Femur (tissue), 1 donor: ENCODE results near the gene CCDC126.
A peak's percentile ranks its signal among the peaks of the same experiment; 100 is the strongest.
"Not testable (repeated sequence)": the region's sequence is repeated elsewhere in the genome, so short reads cannot be mapped to it uniquely, and the experiment has no call there.

Source experiments
- DNase-seq: peaks from one replicate; pipeline ENCODE4 v3.0.0-alpha.2; 2017

The CCDC126 gene

GRCh38 chr7:23597094-23598091 lies at the start of gene CCDC126:
TSS of gene CCDC126 (plus strand) at chr7:23597382. CDS start at chr7:23611316, 13,934 bp downstream.
- DNase-seq = peak; percentile 96

DNA sequence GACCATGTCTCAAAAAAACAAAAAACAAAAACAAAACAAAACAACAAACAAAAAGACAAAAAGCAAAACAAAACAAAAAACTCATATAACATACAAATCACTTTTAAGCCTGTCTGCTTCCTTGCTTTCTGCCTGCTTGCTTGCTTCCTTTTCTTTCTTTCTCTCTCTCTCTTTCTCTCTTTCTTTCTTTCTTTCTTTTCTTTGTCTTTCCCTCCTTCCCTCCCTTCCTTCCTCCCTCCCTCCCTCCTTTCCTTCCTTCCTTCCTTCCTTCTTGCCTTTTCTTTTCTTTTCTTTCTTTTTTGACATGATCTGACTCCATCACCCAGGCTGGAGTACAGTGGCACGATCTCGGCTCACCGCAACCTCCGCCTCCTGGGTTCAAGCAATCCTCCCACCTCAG lies 49.5 kb upstream of the CCDC126 start:
- DNase-seq = no peak

DNA sequence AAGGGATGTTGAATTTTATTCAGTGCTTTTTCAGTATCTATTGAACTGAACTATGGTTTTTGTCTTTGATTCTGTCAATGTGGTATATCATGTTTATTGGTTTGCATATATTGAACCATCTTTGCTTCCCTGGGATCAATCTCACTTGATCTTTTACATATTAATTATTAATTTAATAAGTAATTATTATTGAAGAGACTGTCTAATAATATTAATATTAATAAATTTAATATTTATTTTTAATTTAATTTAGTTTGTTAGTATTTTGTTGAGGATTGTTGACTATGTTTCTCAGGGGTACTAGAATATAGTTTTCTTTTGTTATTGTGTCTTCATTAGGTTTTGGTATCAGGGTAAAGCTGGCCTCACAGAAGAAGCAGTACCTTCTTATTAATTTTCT lies 38.9 kb upstream of the CCDC126 start:
- no peak for DNase-seq

- DNase-seq = peak; percentile 84
Measured at GRCh38 chr7:23570592-23571200, 26.5 kb upstream of the CCDC126 start.

DNA sequence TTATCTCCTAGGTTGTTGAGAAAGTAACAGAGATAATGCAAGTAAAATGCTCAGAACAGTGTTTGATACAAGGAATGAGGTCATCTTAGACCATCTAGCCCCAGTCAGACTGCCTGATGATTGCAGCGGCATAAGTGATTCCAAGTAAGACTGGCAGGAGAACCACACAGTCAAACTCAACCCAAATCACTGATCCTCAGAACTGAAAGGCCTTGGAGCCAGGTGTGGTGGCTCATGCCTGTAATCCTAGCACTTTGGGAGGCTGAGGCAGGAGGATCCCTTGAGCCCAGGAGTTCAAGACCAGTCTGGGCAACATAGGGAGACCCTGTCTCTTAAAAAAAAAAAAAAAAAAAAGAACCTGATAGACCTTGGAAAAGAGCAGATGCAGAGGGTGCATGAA lies 15.2 kb upstream of the CCDC126 start:
- not testable (repeated sequence) for DNase-seq

DNA sequence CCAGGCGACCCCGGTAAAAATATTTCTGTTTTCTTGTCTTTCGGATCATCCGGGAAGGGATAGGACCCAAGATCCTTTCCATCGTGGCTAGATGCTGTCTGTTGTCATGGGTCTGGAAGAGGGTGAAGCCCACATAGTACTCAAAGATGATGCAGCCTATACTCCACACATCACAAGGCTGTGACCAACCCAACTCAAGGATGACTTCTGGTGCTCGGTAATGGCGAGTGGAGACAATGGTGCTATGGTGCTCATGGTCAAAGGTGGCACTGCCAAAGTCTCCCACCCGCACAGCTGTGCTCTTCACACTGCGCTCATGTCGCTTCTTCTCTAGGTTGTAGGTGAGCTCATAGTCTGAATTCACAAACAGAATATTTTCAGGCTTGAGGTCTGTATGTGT lies 11.9 kb upstream of the CCDC126 start:
- DNase-seq = not testable (repeated sequence)

DNA sequence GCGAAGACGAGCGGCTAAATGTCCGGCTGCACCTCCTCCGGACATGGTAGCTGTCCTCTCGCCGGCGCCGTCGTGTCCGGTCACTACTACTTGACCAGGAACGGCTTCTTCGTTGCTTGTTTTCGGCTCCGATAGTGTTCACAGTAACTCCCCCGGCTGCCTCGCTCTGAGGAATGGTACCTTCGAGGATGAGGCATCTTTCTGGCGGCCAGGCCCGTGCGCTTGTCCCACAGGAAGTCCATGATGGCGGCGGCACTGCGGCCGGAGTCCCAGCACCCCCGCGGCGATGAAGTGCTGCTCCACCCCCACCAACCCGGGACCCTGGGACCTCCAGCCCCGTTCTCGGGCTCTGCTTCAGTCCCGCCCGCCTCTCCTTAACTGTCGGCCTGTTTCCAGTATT lies 11.0 kb upstream of the CCDC126 start:
- DNase-seq = no peak

GRCh38 chr7:23590529-23590928 lies 6.7 kb upstream of the CCDC126 start:
- DNase-seq = no peak

DNA sequence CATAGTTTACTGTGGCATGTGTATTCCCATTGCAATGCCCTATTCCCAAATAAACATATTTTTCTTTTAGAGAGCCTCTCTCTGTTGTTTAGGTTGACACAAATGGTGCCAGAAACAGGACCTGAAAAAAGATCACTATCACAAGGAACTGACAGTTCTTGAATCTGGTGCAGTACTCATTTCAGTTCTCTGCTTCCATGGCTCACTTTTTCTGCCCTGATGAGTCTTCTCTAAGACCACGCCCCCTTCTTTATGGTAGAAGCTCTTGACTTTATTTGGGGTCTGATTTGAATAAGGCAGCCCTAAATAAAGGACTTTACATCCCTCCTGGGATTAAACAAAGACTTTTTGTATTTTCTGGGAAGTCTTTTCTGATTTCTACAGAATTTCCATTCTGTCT lies 3.5 kb upstream of the CCDC126 start:
- no peak for DNase-seq

- DNase-seq = no peak
Measured at GRCh38 chr7:23594879-23595604, 2.1 kb upstream of the CCDC126 start.

GRCh38 chr7:23598296-23598695 lies 1.1 kb downstream of the CCDC126 start:
- no peak for DNase-seq

DNA sequence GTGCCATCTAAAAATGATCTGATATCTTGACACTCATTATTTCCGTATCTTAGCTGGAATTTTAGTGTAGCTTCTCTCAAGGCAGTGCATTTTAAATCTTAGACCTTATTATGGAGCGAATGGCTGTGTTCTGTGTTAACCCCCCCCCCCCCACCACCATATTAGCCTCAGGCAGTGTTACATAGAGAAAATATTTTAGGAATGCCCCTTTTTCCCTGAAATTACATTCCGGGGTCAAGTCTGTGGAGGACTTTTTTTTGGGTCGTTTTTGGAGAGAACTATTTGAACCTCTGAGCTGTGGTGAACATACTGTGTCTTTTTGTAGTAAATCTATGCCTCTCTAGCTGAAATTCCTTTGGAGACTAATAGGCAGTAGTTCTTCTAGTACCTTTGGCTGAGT lies 3.1 kb downstream of the CCDC126 start:
- no peak for DNase-seq

GRCh38 chr7:23603632-23604295 lies 6.6 kb downstream of the CCDC126 start:
- DNase-seq = no peak

- no peak for DNase-seq
Measured at GRCh38 chr7:23604296-23604640, 7.1 kb downstream of the CCDC126 start.

GRCh38 chr7:23607130-23607529 lies 9.9 kb downstream of the CCDC126 start:
- DNase-seq = no peak

DNA sequence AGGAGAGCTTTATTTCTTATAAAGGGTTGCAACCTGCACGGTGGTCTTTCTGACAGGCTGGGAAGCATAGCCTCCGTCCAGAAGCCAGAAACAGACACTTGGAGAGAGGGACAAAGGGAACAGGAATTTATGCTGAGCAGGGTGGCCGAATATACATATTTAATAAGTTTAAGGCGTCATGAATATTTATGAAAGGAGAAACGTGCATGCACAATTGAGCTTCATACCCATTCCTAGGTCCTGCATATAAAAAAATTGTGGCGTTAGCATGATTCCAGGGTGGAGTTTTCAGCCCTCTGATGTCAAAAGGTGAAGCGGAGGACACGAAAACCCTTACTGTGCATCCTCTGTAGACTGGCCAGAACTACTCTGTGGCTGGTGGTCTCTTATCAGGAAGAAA lies 10.7 kb downstream of the CCDC126 start:
- DNase-seq = no peak

DNA sequence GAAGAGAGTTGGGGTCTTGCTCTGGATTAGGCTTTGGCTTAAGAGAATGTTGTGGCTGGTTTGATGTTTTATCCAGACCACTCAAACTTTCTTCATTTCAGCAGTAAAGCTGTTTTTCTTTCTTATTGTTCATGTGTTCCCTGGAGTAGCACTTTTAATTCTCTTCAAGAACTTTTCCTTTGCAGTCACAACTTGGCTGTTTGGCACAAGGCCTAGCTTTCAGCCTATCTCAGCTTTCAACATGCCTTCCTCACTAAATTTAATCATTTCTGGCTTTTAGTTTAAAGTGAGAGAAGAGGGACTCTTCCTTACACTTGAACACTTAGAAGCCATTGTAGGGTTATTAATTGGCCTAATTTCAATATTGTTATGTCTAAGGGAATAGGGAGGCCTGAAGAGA lies 18.1 kb downstream of the CCDC126 start:
- DNase-seq = no peak

DNA sequence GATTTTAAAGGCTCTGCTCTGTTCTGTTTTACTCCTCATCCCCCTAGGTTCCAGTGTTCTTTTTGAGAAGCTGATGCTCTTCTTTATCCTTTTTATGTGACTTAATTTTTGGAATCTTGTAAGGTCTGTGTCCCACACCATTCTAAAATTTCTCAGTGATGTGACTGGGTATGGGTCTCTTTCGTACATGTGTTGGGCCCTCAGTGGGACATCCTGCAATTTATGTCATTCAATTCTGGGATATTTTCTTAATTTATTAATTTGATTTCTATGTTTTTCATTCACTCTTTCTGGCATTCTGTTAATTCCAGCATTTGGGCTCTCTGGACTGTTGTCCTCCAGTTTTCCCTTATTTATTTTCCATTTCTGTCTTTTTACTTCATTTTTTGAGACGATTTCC lies 19.4 kb downstream of the CCDC126 start:
- DNase-seq = no peak

DNA sequence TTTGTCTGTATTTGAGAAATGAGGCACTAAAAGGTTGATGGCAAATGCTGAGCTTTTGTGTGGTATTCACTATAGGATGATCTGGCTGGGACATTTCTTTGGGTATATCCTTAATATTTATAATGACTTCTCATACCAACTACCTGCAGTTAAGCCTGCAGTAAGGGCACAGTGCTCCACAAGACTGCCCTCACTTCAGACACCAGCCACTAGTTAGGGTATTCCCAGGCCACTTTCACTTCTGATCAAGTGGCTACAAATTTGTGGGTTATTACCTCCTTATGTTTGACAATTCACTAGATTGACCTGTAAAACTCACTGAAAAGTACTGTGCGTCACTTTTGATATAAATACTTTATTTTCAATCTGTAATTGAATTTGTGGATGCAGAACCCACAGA lies 20.3 kb downstream of the CCDC126 start:
- no peak for DNase-seq

- DNase-seq = no peak
Measured at GRCh38 chr7:23618241-23618640, 21.1 kb downstream of the CCDC126 start.

DNA sequence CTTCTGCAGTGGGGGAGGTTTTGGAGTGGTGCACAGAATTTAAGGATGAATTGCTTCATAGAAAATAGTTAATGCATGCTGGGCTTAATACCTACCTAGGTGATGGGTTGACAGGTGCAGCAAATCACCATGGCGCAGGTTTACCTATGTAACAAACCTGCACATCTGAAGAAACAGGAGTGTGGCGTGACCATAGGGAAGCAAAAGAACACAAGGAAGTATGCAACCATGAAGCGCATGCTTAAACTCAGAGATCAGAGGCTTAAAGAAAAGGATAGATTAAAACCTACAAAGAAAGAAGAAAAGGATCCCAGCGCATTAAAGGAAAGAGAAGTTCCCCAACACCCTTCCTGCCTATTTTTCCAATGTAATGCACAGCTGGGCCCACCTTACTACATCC lies 22.0 kb downstream of the CCDC126 start:
- DNase-seq = no peak

DNA sequence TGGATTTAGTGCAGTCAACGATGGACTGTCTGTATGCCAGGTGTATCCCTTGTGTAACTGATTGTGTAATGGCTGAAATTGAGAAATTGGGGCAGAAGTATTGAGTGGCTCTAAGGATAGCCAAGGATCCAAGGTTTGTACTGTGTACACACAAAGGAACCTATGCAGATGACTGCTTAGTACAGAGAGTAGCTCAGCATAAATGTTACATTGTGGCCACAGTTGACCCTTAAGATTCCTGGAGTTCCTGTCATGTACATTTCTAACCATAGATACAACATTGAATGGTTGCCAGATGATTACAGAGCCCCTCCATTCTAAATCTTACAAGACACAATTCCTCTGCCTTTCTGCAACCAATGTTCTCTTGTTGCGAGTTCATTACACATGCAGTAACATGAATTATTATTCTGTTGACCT lies 25.3 kb downstream of the CCDC126 start:
- no peak for DNase-seq

DNA sequence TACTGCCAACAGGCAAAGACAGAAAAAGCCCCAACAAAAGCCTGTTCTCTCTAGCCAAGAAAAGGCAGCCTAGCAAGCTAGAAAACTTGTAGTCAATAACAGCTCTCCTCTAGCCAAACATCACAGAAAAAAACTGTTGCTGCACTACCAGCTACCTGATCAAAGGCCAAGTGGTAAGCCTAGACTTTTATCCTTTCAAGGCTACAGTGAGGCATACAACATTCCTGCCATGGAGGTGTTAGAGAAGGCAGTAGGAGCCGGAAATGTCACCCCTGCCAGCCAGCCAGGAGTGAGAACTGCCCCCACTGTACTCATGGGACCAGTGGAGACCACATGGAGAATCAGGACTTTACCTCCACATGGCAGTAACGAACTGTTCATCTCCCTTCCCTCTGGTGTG lies 31.2 kb downstream of the CCDC126 start:
- no peak for DNase-seq
